EH (cell line): ENCODE results near the gene MGLL.

ENCODE experiments used
- DNase-seq: peaks from one replicate; pipeline ENCODE4 v3.0.0-alpha.2; 2015; ENCODE audit warnings: low read depth

MGLL gene

GRCh38 chr3:127740136-127740915 is 82.0 kb downstream of the MGLL start:
- no peak for DNase-seq

GRCh38 chr3:127739347-127740135 is 82.8 kb downstream of the MGLL start:
- DNase-seq, result no peak

DNA sequence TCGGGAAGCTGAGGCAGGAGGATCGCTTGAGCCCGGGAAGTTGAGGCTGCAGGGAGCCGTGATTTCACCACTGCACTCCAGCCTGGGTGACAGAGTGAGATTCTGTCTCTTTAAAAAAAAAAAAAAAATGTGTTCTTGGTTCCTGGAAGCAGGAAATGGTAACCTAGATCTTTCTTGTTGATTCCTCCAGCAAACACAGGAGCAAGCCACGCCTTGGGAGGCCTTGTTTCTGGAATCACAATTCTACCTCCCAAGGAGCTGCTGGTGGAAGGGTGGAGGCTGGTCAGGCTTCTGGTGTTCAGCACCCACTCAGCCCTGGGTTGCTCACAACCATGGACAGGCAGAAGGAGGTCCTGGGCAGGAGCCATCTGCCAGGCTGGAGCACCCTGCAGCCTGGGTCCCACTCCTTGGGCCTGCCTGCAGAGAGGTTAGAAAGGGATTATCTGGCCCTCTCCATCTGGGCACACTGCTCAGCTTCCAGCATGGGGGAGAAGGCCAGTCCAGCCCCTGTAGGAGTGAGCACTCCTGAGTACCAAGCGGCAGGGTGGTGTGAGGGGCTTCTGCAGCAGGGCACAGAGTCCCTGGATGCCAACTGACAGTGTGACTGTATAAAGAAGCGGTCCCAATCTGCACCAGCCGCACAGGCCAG is 84.0 kb downstream of the MGLL start:
- peak; percentile 84 for DNase-seq

DNA sequence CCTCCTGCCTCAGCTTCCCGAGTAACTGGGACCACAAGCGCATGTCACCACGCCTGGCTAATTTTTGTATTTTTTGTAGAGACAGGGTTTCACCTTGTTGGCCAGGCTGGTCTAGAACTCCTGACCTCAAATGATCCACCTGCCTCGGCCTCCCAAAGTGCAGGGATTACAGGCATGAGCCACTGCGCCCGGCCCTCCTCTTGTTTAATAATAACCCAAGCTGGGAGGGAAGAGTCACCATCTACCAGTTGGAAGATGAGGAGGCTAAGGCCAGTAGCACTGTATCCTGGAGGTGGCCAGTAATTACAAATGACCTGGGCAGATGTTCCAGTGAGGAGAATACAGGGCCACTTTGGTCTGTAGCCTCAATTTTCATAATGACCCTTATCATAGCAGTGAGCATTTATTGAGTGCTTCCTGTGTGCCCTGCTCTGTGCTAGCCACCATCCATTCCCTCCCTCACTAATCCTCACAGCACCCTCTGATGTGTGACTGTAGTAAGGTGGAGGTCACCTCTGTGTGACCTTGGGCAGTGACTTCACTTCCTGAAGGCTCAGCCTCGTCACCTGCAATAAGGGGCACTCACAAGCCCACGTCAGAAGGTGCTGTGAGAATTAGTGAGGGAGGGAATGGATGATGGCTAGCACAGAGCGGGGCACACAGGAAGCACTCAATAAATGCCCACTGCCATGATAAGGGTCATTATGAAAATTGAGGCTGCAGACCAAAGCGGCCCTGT is 85.3 kb downstream of the MGLL start:
- DNase-seq, result no peak

GRCh38 chr3:127735767-127736693 is 86.3 kb downstream of the MGLL start:
- peak; percentile 85 for DNase-seq

DNA sequence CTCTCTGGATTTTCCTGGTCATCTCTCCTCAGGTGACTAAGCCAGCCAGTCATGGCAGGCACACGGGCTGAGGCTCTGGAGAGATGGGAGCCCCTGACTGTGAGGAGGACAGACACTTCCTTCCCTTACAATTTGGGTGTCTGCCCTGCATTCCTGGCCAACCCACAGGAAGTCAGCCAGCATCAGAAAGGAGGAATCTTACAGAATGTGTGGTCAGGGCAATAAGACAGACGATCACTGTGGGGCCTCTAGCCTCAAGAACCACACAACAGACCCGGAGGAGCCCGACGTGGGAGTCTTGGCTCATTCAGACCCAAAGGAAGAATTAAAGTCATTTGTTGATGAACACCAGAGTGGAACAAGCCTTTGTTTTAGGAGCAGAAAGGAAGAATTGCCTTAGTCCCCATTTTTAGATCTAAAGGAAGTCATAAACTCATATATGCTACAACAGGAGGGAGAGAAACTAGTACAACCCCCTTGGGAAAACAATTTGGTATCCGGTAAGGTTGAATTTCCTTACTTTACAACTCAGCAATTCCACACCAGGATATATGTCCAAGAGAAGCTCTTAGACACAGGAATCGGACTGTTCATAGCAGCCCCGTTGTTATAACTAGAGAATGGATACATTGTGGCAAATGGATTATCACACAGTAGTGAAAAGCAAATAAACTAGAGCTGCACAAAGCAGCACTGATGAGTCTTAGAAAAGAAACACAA is 87.4 kb downstream of the MGLL start:
- peak; percentile 99 for DNase-seq

- DNase-seq, result no peak
Observed at GRCh38 chr3:127734181-127734720, 88.1 kb downstream of the MGLL start.

GRCh38 chr3:127733781-127734180 is 88.5 kb downstream of the MGLL start:
- DNase-seq, result no peak

DNA sequence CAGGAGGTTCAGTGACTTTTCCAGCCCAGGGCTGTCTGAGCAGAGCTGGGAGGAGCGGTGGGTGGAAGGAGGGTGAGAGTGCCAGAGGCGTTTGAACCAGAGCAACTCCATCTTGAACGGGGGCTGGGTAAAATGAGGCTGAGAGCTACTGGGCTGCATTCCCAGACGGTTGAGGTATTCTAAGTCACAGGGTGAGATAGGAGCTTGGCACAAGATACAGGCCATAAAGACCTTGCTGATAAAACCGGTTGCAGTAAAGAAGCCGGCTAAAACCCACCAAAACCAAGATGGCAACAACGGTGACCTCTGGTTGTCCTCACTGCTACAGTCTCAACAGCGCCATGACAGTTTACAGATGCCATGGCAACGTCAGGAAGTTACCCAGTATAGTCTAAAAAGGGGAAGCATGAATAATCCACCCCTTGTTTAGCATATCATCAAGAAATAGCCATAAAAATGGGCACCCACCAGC is 89.4 kb downstream of the MGLL start:
- no peak for DNase-seq

DNA sequence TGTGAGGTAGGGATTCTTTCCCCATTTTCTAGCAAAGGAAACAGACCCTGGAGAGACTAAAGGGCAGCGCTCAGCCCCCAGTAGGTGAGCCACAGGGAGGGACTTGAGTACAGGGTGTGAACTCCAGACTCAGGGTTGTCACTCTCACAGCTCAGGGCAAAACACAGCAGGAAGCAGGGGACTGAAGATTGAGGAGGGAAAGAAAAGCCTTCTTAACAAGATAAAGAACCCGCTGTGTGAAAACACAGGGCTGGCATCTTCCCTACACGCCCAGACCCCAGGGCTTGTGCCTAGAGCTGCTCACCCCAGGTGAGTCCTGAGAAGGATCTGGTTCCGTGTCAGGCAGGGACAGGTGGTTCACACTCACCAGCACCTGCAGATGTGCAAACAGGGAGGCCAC is 90.0 kb downstream of the MGLL start:
- no peak for DNase-seq

DNA sequence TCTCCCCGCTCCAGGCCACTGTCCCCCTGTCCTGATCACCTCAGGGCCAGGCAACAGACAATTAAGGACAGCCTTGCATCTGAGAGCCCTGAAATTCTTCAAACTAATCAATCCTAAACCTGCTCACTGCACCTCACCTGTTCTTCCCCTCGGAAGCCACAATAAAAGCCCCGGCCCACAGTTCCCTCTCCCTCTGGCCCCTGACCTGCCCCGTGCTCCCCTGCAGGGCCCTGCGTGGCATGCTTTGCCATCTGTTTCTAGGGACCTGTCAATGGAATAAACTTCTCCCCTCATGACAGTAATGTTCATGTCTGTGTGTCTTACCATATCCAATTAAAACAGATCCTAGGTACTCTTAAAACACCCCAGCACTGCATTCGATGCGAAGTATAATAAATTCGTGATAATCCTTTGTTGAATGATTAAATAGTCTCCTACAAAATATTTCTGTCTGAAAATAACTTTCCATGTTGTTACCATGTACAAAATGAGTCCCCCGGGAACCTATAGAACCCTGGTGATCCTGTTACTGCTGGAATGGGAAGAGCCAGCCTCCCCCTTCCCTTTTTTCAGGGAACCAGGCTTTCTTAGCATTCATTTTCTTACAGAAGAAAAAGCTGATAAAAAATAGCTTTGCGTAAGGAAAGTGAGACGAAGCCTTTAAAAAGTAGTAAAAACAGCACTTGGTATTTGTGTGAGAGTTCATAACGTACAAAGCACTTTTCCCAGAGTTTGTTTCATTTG is 90.6 kb downstream of the MGLL start:
- DNase-seq, result no peak

- no peak for DNase-seq
Observed at GRCh38 chr3:127730666-127731295, 91.5 kb downstream of the MGLL start.

DNA sequence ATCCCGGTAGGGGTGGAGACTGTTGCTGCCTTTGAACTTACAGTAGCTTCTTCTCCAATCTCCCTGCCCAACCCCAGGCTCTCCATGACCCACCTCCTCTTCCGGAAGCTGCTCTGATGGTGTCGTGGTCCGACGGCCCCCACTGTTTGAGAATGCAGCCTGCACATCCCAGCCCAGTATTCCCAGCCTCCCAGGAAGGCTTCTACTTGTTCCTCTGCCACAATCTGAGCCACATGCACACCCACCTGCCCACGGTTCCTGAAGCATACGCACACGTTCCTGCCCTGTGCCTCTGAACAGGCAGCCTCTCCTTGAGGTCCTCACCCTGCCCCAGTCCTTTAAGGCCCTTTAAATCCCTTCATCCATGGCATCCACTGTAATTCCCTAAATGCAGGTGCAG is 92.1 kb downstream of the MGLL start:
- no peak for DNase-seq

DNA sequence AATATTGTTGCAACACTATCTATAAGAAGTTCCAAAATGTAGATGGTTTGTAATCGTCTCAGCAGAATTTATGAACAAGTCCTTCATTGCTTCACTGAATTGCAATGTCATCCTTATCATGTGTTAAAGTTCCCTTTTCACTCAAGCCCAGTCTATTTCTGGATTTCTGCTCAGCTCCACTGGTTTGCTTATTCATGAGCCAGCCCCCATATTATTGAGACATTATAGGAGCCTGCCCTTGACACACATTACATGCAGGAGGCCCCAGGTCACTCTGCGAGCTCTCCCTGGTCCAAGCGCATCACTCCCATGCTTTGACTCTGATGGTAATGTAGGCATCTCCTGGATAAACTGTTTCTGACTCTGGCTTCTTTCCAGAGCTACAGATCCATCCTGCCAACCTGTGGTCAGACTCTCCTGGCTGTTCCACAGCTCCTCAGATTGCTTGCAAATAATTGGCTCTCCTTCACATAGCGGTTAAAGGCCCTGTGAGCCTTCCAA is 92.7 kb downstream of the MGLL start:
- no peak for DNase-seq

GRCh38 chr3:127728417-127729015 is 93.8 kb downstream of the MGLL start:
- DNase-seq, result no peak

- no peak for DNase-seq
Observed at GRCh38 chr3:127726894-127727293, 95.4 kb downstream of the MGLL start.

DNA sequence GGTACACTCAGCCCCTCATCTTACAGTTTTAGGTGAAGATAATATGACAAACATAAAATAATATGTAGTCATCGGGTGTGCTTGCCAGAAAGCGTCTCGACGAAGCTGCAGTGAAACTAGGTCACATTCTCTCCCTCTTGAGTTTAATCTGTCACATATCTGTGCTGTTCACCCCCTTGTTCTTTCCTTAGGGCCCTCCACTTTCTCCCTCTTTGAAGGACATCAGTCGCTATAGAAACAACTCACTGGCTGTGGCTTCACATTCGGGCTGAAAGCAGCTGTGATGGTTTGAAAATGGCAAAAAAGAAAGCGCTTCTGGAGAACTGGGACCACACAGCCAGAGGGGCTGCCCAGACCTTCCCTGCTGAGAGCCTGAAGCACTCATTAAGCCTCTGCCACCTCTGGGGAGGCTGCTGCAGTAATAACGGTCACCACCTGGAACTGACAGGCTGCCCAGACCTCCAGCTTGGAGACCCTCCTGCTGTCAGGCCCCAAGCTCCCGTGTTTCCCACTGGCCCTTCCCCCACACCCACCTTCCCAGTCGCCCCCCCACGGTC is 99.2 kb downstream of the MGLL start:
- no peak for DNase-seq
